Subcutaneous adipose tissue (tissue), 4 donors: ENCODE results near the gene ZMYM5. TPM values are rescaled to one million over a fixed set of nuclear protein-coding genes. Genes with fewer than 3 reads are reported as not detected.

Source experiments
- CTCF ChIP-seq: fragments of 450-650 bp; IDR thresholded peaks from one replicate; pipeline ENCODE4 v1.5.1; 2016; ENCODE audit warnings: low read depth, mild to moderate bottlenecking, control low read depth, antibody characterized with exemption, moderate library complexity
- total RNA-seq, 4 donors: library from RNA; depleted of rRNA; stranded (reverse); fragments of >200 nt; gene quantifications; one replicate each; pipeline ENCODE4 v1.1.0, GENCODE V29; 2016

ZMYM5 gene
- total RNA-seq, 4 donors from 2014 or later = 15.4 to 26.3 (median 19.8) TPM

GRCh38 chr13:19864746-19865309 is 1.4 kb upstream of the ZMYM5 start:
- TF ChIP-seq CTCF = no peak

GRCh38 chr13:19864024-19864745 is 736 bp upstream of the ZMYM5 start:
- no peak for TF ChIP-seq CTCF

- TF ChIP-seq CTCF = no peak
Observed at GRCh38 chr13:19862481-19863313, 752 bp downstream of the ZMYM5 start.

- TF ChIP-seq CTCF = no peak
Observed at GRCh38 chr13:19861762-19862161, 1.7 kb downstream of the ZMYM5 start.

- TF ChIP-seq CTCF = no peak
Observed at GRCh38 chr13:19860884-19861655, 2.4 kb downstream of the ZMYM5 start.

GRCh38 chr13:19852766-19853165 is 10.7 kb downstream of the ZMYM5 start:
- TF ChIP-seq CTCF = no peak
